ENCODE results near the gene CHEK1.

- no peak for TF ChIP-seq ETV6 (CRISPR knock-in tag; IDR thresholded peaks at IDR 0.05)
- TF ChIP-seq CREB1 (CRISPR knock-in tag; IDR thresholded peaks at IDR 0.05): no peak
- TF ChIP-seq ATF3 (CRISPR knock-in tag; conservative IDR thresholded peaks at IDR 0.05): no peak
- no peak for TF ChIP-seq ATF2 (CRISPR knock-in tag; IDR thresholded peaks at IDR 0.05; ENCODE audit: borderline replicate concordance, low read depth)
- no peak for TF ChIP-seq CTCF (IDR thresholded peaks at IDR 0.05)
- TF ChIP-seq FOXJ3 (CRISPR knock-in tag; IDR thresholded peaks at IDR 0.05; ENCODE audit: borderline replicate concordance): no peak
- TF ChIP-seq JUN (CRISPR knock-in tag; IDR thresholded peaks at IDR 0.05): no peak
- no peak for TF ChIP-seq NFE2L1 (CRISPR knock-in tag; IDR thresholded peaks at IDR 0.05)
These were observed 46.2 kb upstream of the CHEK1 start for GRCh38 chr11:125578783-125579182.

All from WTC11 (cell line).